Endometrial microvascular endothelial cells (primary cell): ENCODE data around the gene ALPK3. TPM values are rescaled to one million over a fixed set of nuclear protein-coding genes. Genes with fewer than 3 reads are reported as not detected.

ENCODE experiments used
- in situ Hi-C: cut with HindIII; loops from 2 replicates; pipeline ENCODE4 v1.10.0; 2017; ENCODE audit warnings: low sequenced_read_pairs, low pct_unique_long_range_greater_than_20kb; ENCODE audit errors: inconsistent ontology term
- total RNA-seq: library from RNA; depleted of rRNA; stranded (reverse); fragments of >200 nt; gene quantifications from one replicate; pipeline ENCODE4 v1.2.3, GENCODE V29; 2015; ENCODE audit errors: inconsistent ontology term

The ALPK3 gene
- total RNA-seq, 1 donor from 2014 or later, result 7.2 TPM

- in situ Hi-C loops, result no loop called here
Observed at GRCh38 chr15:84797212-84797611, 19.9 kb upstream of the ALPK3 start.

DNA sequence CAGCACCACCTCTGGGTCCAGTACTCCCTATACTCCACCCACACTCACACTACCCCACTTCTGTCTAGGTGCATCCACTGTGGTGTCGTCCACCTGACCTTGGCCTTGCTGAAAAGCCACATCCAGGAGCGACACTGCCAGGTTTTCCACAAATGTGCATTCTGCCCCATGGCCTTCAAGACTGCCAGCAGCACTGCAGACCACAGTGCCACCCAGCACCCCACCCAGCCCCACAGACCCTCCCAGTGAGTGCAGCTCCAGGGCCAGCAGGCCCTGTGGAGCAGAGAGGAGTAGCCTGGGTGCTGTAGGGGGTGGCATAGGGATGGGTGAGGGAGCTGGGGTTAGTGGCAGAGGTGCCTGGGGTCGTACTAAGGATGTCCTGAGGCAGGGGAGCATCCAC is 19.4 kb upstream of the ALPK3 start:
- in situ Hi-C loops, result no loop called here

DNA sequence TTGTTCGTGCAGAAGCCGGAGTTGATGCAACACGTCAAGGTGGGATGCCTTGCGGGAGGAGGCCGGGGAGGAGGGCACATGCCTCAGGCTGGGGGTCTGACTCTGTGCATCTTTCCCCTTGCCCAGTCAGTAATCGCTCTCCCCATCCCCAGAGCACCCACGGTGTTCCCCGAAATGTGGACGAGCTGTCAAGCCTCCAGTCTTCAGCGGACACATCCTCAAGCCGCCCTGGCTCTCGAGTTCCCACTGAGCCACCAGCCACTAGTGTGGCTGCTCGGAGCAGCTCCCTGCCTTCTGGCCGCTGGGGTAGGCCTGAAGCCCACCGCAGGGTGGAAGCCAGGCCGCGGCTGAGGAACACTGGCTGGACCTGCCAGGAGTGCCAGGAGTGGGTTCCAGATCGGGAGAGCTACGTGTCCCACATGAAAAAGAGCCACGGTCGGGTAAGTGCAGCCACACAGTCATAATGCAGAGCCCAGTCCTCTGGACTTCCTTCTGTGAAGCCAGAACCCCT is 18.7 kb upstream of the ALPK3 start:
- in situ Hi-C loops, result no loop called here

GRCh38 chr15:84799511-84800187 is 17.5 kb upstream of the ALPK3 start:
- in situ Hi-C loops, result no loop called here

- in situ Hi-C loops, result no loop called here
Observed at GRCh38 chr15:84800365-84800806, 16.8 kb upstream of the ALPK3 start.

DNA sequence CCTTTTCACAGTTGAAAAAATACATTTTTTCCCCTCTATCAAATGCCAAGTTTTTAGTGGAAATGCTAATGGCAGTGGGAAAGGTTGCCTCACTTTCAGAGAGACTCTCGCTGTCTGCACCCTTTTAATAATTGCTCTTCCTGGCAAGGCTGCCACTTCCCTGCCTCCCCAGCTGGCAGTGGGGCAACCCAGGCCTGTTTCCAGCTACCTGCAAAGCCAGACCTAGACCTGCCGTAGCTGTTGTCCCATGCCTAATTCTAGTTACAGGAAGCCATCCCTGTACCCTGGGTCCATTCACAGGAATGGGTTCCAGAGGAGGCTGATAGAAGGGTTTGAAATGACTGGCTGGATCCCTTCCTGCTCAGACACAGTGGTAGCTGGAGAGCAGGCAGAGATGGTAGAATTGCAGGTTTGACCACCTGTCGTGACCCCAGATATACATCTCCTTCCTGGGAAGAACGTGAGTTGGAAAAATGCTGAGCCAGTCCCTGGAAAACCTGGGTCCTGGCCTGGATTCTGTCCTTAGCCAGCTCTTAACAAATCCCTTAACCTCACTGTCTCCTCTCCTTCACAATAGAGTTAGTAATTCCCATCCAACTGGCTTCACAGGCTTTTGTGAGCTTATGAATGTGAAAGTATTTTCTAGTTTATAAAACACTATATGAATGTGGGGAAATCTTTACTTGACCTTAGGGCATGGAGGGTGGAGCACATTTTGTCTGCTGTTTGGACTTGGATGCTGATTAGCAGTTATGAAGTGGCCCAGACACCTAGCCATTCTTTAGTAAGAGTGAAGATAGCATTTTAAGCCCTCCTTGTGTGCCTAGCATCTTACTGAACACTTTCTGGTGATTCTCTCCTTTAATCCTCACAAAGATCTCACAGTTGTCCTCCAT is 12.9 kb upstream of the ALPK3 start:
- in situ Hi-C loops, result no loop called here

- in situ Hi-C loops, result no loop called here
Observed at GRCh38 chr15:84805221-84805620, 11.9 kb upstream of the ALPK3 start.

DNA sequence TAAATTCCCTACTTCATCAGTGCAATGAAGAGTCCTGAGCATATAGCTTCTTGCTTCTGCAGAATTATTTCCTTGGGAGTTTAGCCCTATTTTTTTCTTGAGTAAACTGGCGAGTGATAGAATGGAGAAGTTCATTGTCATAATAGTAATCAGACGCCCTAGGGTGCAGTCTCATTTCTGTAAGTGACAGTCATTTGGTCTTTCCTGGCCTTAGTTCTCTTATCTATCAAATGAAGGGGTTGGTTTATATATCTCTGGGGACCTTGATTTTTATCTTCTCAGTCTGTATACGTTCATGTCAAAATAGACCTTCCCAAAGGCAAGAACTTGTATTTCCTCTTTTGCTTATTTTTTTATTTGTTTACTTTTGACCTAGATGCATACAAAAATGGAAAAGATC is 9.9 kb upstream of the ALPK3 start:
- in situ Hi-C loops, result no loop called here

DNA sequence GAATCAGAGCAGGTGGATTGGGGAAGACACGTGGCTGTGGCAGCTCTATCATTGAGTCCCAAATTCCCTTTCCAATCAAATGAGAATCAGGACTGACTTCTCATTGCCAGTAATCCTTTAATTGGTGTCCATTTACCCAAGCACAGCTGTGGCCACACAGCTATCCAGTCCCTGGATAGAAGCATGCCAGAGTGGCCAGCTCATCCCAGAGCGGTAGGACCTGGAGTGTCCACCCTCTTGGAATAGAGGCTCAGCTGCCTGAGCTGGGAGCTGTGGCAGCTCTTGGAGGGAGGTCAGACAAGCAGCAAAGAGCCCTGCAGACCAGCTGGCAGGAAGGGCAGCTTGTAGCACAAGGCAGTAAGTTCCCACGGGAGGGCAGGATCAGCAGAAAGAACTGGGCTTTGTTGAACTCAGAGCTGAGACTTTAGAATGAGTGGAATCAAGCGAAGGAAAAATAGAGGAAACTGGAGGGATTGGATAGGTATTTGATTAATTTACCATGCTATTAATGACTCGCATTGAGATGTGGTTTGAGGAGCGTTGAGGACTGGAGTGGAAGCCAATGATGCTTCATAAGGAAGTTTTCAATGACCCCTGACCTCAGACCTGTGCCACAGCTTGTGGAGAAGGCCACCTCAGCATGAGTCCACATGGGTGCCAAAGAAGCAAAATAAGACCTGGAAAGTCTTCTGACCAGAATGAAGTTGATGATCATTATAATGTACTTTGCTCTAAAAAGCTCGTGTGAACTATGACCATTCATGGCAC is 6.9 kb upstream of the ALPK3 start:
- in situ Hi-C loops, result no loop called here

- in situ Hi-C loops, result no loop called here
Observed at GRCh38 chr15:84811151-84811550, 6.0 kb upstream of the ALPK3 start.

DNA sequence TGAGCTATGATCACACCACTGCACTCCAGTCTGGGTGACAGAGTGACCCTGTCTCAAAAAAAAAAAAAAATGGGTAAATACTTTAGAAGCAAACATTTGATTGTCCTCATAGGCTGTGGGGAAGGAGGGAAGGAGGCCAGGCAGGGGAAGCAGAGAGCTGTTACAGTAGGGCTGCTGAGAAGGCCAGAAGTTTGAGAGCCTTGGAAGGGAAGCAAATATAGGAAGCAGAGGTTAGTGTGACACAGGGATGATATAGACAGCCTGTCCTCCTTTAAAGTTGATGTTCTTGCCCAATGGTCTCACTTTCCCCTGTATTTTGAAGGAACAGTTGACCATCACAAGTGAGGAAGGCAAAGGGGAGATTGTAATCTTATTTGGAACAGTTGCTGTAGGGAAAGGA is 5.3 kb upstream of the ALPK3 start:
- in situ Hi-C loops, result no loop called here

- in situ Hi-C loops, result no loop called here
Observed at GRCh38 chr15:84812842-84813241, 4.3 kb upstream of the ALPK3 start.

GRCh38 chr15:84813435-84813834 is 3.7 kb upstream of the ALPK3 start:
- in situ Hi-C loops, result no loop called here

DNA sequence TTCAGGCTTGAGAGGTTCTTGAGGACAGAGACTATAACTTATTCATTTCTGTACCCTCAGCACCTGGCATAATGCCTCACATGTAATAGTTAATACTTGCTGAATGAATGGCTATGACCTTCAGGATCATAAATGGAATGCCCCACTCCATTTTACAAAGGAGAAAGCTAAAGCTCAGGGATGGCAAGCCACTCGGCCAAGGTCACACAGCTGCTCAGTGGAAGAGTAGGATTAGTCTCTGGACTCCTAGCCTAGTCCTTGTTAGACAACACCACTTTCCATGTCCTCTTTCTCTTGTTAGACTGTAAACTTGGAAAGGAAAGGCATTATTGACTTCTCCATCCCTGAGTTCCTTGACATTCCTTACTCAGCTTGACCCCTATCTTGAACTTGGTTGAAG is 3.2 kb upstream of the ALPK3 start:
- in situ Hi-C loops, result no loop called here

DNA sequence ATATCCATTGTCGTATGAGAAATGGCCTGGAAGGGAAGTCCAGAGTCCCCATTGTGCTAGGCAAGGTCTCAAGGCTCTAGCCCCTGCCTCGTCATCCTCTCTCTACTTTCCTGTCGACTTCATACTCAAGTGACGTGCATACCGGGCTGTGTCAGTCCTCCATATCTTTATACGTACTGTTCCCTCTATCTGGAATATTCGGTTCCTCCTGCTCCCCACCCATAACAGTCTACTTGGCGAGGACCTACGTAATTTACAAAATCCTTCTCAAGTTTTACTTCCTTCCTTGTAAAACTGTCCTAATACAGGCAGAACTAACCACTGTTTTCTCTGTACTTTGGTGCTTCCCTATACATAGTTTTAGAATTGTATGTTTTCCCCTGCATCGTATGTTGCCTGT is 2.2 kb upstream of the ALPK3 start:
- in situ Hi-C loops, result no loop called here

DNA sequence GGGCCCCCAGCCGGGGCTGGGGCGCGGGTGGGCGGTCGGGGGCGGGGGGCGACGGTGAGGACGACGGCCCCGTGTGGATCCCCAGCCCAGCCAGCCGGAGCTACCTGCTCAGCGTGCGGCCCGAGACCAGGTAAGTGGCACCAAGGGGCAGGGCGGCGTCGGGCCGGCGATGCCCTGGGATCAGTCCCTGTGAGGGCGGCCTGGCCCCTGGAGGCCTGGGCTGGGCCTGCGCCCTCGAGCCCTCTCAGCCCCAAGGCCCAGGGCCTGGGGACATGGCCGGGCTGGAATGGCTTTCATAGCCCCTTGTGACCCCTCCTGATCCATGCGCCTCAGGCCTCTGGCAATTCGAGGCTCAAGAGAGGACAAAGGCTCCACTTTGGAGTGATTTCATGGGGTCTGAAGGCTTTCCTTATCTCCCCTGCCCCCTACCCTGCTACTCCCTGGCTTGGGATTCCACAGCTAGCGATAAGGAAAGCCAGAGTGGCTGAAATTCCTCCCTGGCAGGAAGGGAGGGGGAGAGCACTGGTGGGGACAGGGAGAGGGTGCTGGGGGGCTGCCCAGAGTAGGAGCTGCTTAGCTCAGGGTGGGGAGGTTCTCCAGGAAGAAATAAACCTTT is 418 bp downstream of the ALPK3 start:
- in situ Hi-C loops, result no loop called here

DNA sequence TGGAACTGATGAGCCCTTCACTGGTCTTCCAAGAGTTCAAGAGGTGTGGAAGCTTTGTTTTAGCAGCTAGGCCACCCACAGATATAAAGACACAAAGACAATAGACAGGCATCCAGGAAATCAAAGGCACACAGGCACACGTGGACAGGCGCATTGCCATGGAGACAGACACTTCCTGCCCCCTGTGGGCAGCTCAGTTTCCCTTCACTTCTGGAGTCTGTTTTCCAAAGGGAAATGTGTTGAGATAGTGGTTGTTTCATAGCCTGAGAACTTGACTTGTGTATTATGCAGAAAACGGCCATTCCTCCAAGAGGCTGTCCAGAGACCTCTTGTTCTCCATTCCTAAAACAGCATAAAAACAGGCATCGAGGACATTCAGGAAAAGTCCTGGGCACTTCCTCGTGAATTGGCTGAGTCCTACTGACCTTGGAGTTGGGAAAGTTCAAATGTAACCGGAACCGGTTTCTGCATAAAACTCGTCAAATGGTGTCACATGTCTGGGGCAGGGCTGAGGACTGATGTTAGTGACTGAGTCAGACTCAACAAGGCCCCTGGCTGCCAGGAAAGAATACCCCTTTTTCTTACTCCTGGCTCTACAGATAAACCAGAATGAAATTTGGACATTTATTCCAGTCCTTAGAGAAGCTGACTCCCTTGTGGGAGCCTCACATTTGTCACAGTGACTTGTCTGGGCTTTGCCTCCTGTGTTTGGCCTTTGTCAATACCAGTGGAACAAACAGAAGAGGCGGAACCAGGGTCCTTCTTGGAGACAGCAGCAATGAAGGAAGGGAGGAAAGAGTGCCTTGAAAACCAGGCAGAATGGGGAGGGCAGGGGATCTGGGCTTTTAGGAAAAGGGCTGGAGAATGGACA is 1.3 kb downstream of the ALPK3 start:
- in situ Hi-C loops, result no loop called here

GRCh38 chr15:84819291-84819768 is 2.2 kb downstream of the ALPK3 start:
- in situ Hi-C loops, result no loop called here
